Non-pigmented ciliary epithelial cell (primary cell): Measurements from ENCODE around the gene RPE.

Source experiments
- DNase-seq: peaks from one replicate; pipeline ENCODE4 v3.0.0-alpha.2; 2010; ENCODE audit warnings: low read depth

The RPE gene

DNA sequence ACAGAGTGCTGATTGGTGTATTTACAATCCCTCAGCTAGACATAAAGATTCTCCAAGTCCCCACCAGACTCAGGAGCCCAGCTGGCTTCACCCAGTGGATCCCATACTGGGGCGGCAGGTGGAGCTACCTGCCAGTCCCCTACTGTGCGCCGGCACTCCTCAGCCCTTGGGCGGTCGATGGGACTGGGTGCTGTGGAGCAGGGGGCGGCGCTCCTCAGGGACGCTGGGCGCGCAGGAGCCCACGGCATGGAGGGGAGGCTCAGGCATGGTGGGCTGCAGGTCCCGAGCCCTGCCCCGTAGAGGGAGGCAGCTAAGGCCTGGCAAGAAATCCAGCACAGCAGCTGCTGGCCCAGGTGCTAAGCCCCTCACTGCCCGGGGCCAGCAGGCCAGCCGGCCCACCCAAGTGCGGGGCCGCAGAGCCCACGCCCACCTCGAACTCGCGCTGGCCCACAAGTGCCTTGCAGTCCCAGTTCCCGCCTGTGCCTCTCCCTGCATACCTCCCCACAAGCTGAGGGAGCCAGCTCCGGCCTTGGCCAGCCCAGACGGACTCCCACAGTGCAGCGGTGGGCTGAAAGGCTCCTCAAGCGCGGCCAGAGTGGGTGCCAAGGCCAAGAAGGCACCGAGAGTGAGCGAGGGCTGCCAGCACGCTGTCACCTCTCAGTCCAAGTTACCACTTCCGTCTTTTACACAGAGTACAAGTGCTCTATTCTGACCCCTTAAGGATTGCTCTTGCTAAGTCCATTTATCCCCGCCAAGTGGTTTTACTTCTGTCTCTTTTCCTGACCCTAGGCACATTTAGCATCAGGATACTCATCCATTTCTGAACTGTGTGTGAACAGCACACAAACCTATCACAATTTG, 1.7 kb upstream of the RPE start:
- DNase-seq: no peak

DNA sequence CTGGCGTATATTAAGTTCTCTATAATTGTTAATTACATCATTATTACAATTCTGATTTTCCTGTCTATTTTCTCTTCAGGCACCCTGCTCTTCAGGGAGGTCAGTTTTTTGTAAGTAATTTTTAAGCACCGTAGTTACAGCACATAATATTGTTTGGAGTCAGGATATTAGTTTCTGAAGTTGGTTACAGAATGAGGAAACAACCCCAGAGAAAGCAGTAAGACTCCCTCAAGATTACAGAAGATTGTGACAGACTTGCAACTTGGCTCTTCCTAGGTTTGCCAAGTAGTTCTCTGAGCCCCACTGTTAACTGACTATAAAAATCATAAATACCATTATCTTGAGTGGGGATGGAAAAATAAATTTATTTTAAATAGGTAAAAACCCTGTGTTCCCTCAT, 921 bp downstream of the RPE start:
- DNase-seq: no peak

DNA sequence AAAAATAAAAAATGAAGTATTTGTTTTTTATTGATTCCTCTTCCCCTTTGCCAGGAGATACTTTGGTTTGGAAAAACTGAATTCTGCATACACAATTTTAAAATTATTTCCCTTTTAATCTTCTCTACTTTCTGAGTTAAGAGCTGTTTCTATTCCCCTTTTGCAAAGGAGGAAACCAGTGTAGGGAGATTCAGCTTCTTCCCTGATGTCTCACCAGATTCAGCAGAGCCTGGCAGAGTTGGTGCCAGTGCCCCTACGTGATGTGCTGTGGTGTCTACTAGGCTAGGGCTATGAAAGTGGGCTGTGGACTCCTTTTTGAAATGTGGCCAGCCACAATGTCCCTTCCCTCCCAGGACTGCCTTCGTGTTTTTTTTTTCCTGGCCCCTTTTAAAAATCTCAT, 2.4 kb downstream of the RPE start:
- no peak for DNase-seq

DNA sequence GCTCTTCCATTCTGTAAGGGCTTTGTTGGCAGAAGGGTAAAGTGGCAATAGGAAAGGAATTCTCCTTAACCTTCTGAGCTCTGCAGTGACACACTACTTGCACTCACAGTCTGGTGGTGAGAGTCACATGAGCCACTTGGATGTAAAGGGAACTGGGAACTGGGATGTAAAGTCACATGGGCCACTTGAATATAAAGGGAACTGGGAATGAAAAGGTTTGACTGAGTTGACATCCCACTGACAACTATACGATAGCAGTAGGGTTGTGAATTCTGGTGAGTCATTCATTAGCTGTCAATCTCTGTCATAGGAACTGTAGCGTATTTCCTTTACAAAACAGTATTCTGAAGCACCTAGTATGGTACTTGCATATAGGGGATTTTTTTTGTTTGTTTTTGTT, 5.5 kb downstream of the RPE start:
- DNase-seq: no peak

DNA sequence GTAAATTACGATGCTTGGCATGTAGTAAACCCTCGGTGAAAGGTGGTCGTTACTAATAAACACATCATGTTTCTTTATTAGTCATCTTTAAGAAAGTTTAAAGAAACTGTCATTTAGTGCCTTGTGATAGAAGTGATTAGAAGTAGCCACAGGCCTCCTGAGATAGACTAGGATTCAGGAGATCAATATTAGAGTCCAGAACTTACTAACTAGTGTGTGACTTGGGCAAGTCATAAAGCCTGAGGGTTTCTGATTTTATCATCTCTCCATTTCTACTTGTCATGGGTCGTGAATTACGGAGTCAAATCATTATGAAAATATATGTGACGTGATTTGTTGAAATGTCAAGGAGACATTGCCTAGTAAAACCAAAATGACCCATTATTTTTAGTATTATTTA, 6.7 kb downstream of the RPE start:
- no peak for DNase-seq

DNA sequence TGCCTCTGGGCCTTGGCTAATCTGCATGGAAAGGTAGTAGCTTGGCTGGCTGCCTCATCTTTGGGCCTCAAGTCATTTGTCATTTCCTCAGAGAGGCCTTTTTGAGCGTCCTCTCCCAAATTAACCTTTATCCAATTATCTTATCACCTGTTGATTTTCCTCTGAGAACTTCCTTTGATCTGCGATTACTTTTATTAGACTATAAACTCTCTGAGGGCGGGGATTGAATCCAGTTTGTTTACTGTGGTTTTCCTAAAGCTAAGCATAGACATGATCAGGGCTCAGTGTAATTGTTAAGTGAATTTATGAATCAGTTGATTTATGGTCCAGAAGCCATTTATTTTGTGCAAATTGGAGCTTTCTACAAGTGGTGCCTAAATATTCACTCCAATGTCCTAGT, 7.5 kb downstream of the RPE start:
- DNase-seq: no peak

DNA sequence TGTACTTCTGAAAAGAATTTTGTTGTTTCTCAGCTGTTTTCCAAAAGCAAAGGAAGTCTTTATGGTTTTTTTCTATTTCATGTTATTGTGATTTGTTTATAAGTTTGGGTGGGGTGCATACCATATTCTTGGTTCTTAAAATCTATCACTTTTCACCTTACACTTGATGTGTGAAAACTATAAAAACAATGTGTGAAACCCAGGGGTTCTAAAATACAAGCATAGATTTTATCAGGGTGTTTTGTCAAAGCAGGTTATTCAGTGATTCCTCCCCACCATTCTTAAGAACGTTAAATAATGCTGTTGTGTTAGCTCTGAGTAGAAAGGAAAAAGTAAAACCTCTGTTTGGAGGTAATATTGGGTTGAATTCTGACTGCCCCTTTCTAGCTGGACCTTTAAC, 17.7 kb downstream of the RPE start:
- no peak for DNase-seq

DNA sequence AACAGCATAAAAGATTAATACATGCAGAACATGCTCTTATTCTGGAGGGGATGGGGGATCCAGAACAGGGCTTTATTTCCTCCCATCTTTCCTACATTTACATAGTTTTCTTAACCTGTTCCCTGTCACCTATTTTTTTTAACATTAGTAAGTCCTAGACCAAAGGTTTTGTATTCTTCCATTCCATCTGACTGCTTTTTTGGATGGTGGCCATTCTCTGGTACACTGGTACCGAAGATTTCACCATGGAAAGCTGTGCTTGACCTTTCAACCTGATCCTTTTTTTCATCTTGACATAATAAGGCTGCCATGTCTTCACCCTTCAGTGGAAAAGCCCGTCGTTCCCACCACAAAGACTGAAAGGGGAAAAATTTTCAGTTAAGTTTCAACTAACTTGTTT, 20.4 kb downstream of the RPE start:
- DNase-seq: no peak

DNA sequence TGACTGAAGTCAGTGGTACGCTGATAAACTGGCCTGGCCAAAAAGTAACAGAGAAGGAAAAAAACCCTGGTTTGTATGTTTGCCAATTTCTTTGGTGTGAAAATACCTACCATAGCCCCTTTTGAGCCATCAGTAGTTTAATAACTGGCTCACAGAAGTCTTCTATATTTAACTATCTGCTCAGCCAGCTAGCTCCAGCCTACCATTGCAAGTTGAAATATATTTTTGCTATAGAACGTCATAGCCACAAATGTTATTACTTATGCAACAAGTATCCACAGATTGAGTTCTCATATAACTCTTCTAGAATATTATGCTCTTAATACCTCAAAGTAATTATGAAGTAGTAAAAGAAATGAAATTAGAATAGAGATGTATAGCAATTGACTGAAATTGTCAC, 25.2 kb downstream of the RPE start:
- DNase-seq: no peak

DNA sequence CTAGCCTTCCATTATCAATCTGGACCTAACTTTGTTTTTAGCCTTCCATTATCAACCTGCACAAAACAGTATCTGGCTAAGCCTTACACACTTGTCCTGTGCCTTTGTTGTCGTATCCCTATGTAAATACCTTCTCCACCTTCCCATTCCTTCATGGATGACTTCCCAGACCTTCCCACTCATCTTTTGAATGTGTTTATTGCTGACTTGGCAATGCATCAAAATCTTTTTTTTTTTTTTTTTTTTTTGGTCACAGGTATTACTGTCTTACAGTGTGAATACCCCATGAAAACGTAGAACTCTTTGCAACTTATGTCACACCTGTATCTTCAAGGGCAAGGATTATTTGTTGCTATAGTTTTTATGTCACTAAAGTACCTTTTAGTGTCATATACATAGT, 25.7 kb downstream of the RPE start:
- no peak for DNase-seq

DNA sequence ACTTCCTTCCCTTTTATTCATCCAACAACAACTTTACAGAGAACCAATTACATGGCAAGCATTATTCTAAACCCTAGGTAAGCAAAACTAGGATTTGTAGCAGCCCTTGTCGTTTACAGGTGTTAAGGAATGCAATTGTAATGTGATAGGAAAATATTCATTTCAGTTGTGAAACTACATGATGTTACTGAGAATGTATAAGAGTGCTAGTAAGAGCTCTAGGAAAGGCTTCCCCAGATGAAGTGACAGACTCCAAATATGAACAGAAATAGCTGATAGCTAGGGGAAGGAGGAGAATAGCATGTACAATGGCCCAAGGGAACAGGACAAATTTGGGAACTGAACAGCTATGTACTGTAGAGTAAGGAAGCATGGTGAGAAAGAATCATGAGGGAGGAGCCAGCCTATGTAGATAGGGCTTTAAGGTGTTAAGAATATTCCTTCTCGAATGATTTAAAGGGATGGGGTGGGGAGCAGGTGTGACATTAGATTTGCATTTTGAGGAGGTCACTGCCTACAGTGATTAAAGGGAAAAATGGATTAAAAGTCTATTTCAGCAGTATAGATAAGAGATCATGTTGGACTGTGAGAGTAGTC, 31.7 kb downstream of the RPE start:
- no peak for DNase-seq

DNA sequence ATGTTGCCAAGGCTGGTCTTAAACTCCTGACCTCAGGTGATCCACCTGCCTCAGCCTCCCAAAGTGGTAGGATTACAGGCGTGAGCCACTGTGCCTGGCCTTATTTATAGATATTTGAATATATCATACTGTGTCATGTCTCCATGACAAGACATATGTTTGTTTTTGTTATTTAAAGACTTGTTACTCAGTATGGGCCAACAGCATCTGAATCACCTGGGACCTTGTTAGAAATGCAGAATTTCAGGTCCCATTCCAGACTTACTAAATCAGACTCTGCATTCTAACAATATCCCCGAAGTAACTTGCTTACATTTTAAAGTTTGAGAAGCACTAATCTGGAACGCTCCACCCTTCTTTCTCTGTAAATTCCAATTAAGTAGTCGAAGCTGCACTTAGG, 33.2 kb downstream of the RPE start:
- DNase-seq: no peak

DNA sequence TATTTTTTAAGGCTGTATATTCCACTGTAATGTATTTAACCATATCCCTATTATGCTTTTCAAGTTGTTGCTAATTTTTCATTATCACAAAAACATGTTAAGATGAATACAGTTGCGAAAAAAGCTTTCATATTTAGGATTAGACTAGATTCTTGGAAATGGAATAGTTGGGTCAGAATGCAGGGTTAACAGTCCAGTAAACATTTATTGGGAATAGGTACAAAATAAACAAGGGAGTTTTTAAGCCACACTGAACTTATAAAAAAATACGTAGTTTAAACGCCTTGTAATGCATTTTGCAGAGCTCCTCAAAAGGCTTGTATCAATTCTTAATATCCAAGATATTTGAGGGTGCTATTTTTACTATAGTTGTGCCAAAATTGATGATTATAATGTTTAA, 35.6 kb downstream of the RPE start:
- no peak for DNase-seq

DNA sequence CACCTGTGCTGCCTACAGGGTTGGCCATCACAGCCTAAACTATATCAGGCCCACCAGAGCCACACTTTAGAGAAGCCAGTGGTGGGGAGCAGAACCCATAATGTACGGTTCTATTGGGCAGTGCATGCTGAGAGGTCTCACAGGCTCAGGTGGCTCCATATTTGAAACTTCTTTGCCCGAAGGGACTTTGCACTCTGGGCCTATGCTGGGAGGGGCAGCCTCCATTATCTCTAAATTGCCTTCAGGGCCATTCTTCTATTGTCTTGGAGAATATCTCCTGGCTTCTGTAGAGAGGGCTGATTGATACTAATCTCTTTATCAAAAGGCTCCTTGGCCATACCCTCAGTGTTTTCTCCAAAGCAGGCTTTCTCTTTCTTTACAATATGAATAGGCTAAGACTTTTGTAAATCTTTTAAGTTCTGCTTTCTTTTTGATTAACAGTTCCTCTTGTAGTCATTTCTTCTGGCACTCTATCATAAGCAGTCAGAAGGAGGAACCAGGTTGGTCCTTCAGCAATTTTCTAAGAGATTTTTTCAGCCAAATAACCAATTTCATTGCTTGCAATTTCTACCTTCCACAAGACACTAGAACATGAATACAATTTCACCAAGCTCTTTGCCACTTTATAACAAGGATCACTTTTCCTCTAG, 44.5 kb downstream of the RPE start:
- DNase-seq: no peak

DNA sequence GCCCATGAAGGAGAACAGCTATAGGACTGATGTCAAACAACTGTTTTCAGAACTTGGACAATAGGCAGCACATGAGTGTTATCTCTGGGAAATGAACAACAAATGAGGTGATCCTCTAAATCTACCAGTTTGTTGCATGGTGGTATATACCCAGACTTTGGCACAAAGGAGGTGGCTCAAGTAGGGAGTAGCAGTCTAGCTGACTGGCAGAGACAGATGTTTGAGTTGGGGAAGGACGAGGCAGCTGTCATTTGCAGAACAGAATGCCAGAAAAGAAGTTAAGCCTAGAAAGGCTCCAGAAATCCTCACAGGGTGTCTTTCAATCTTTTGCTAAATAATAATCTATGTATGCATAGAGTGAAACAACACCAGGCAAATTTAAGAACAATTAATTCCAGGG, 47.4 kb downstream of the RPE start:
- DNase-seq: no peak

DNA sequence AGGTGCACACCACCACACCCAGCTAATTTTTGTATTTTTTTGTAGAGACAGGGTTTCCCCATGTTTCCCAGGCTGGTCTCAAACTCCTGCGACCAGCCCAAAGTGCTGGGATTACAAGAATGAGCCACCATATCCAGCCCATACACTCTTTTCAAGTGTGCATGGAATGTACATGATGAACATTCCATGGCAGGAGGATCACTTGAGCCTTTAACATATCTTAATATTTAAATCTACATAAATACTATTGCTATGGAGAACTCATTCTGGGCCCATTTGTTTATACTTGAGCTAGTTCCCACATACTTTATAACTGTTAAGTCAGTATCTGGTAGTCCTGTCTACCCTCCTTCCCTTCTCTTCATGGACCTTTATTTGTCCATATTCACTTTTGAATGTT, 48.4 kb downstream of the RPE start:
- DNase-seq: no peak

DNA sequence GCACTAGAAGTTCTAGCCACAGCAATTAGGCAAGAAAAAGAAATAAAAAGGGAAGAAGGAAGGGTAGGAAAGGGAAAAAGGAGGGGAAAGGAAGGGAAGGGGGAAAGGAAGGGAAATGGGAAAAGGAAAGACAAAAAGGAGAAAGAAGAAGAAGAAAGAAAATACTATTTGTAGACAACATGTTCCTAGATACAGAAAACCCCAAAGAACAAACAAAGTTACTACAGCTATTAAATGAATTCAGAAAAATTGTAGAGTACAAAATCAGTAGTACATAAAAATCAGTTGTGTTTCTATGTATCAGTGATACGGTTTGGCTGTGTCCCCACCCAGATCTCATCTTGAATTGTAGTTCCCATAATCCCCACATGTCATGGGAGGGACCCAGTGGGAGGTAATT, 52.3 kb downstream of the RPE start:
- DNase-seq: no peak

DNA sequence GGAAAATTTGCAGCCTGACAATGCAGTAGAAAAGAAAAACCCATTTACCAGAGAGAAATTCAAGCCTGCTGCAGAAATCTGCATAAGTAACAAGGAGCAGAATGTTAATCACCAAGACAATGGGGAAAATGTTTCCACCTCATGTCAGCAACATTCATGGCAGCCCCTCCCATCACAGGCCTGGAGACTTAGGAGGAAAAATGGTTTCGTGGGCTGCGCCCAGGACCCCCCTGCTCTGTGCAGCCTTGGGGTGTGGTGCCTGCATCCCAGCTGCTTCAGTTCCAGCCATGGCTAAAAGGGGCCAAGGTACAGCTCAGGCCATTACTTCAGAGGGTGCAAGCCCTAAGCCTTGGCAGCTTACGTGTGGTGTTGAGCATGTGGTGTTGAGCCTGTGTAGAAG, 53.4 kb downstream of the RPE start:
- no peak for DNase-seq

DNA sequence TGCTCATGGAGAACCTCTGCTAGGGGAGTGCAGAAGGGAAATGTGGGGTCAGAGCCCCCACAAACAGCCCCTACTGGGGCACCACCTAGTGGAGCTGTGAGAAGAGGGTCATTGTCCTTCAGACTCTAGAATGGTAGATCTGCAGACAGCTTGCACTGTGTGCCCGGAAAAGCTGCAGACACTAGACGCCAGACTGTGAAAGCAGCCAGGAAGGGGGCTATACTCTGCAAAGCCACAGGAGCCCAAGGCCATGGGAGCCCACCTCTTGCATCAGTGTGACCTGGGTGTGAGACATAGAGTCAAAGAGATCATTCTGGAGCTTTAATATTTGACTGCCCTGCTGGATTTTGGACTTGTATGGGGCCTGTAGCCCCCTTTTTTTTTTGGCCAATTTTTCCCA, 60.9 kb downstream of the RPE start:
- no peak for DNase-seq
